HG03060 (cell line): ENCODE measurements around the gene BEND2.

Source experiments
- ATAC-seq: cut with Tn5 transposase; IDR thresholded peaks from one replicate; pipeline ENCODE4 v1.9.1; 2021; ENCODE audit warnings: low read depth, moderate number of reproducible peaks; ENCODE audit not compliant: unreplicated experiment

The BEND2 gene

DNA sequence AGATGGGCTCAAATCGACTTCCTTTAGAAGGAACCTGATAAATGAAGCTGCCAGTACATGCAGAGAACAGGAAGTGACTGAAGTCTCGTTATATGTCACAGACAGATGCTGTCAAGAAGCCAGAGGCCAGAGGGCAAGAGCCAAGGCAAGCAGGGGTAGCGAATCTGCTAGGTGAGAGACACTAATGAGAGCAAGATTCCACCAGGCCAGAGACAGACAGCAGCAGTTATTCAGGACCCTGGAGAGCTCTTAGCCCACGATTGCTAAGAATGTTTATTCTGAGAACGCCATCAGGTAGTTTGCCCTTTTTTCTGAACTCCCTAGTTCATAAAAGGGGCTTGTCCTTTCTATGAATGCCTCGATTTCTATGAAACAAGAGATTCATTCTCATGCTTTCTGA is 73.7 kb downstream of the BEND2 start:
- ATAC-seq = no peak

DNA sequence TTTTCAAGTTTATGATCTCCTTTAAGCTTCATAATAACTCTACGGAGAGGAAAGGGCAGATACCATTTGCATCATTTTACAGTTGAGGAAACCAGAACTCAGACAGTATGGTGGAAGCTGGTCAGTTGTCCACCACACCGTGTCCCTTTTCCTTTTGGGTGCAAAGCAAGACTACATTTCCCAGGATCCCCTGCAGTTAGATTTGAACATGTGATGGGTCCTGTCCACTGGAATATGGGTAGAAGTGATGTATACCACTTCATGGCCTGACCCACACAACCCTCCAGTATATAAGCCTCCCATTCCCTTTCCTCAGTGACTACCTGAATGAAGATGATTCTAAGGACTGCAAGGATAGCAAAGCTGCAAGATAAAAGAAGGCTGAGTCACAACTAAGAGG is 74.7 kb downstream of the BEND2 start:
- no peak for ATAC-seq

- no peak for ATAC-seq
Measured at GRCh38 chrX:18136816-18137215, 83.9 kb downstream of the BEND2 start.

- no peak for ATAC-seq
Measured at GRCh38 chrX:18133605-18134004, 87.1 kb downstream of the BEND2 start.

GRCh38 chrX:18129690-18130089 is 91.0 kb downstream of the BEND2 start:
- ATAC-seq = no peak

GRCh38 chrX:18126971-18127370 is 93.7 kb downstream of the BEND2 start:
- no peak for ATAC-seq

DNA sequence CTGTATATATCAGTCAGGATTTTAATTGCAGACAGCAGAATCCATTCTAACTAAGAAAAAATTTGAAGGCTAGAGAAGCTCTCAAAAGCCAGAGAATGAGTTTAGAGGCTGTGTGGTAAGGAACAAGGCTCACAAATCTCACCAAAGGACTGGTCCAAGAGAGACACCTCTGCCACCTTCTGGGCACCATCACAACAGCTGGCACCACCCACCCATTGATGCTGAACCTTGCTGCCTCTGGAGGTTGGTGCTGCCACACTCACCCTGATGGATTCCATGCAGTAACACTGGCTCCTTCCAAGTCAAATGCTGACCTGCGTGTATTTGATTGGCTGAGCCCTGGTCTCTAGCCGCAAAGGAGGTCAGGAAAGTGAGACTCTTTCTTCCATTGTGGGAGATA is 100.8 kb downstream of the BEND2 start:
- no peak for ATAC-seq
